HG02642 (cell line): Measurements from ENCODE around the gene GRPR.

Experiments
- ATAC-seq: cut with Tn5 transposase; IDR thresholded peaks from one replicate; pipeline ENCODE4 v1.9.1; 2021; ENCODE audit warnings: mild to moderate bottlenecking; ENCODE audit not compliant: unreplicated experiment, poor library complexity

GRPR gene

GRCh38 chrX:16123222-16123786 lies at the start of gene GRPR:
TSS of gene GRPR (plus strand) at chrX:16123565. CDS start at chrX:16123954, 389 bp downstream.
- peak; percentile 68 for ATAC-seq

GRCh38 chrX:16075087-16075486 lies 48.3 kb upstream of the GRPR start:
- no peak for ATAC-seq

- no peak for ATAC-seq
Measured at GRCh38 chrX:16076834-16077233, 46.5 kb upstream of the GRPR start.

GRCh38 chrX:16077811-16078210 lies 45.6 kb upstream of the GRPR start:
- no peak for ATAC-seq

GRCh38 chrX:16081357-16081756 lies 42.0 kb upstream of the GRPR start:
- ATAC-seq, result no peak

GRCh38 chrX:16082470-16083085 lies 40.8 kb upstream of the GRPR start:
- no peak for ATAC-seq

- ATAC-seq, result no peak
Measured at GRCh38 chrX:16087076-16087475, 36.3 kb upstream of the GRPR start.

- no peak for ATAC-seq
Measured at GRCh38 chrX:16089086-16089485, 34.3 kb upstream of the GRPR start.

GRCh38 chrX:16096141-16096540 lies 27.2 kb upstream of the GRPR start:
- ATAC-seq, result no peak

GRCh38 chrX:16100673-16101072 lies 22.7 kb upstream of the GRPR start:
- no peak for ATAC-seq

GRCh38 chrX:16101581-16101980 lies 21.8 kb upstream of the GRPR start:
- no peak for ATAC-seq

GRCh38 chrX:16103625-16104024 lies 19.7 kb upstream of the GRPR start:
- ATAC-seq, result no peak

- ATAC-seq, result no peak
Measured at GRCh38 chrX:16112428-16112827, 10.9 kb upstream of the GRPR start.

- no peak for ATAC-seq
Measured at GRCh38 chrX:16113978-16114565, 9.3 kb upstream of the GRPR start.

GRCh38 chrX:16114611-16115010 lies 8.8 kb upstream of the GRPR start:
- no peak for ATAC-seq

- ATAC-seq, result peak; percentile 82
Measured at GRCh38 chrX:16119353-16120220, 3.8 kb upstream of the GRPR start.

- no peak for ATAC-seq
Measured at GRCh38 chrX:16120431-16120830, 2.9 kb upstream of the GRPR start.

GRCh38 chrX:16124201-16124600 lies 836 bp downstream of the GRPR start:
- no peak for ATAC-seq

GRCh38 chrX:16125520-16126149 lies 2.3 kb downstream of the GRPR start:
- no peak for ATAC-seq

GRCh38 chrX:16130707-16131106 lies 7.3 kb downstream of the GRPR start:
- no peak for ATAC-seq

GRCh38 chrX:16134936-16135335 lies 11.6 kb downstream of the GRPR start:
- ATAC-seq, result no peak
